Measurements from ENCODE around the gene RPP25. TPM values are rescaled to one million over a fixed set of nuclear protein-coding genes. Genes with fewer than 3 reads are reported as not detected.
"Not testable (repeated sequence)": the region's sequence is repeated elsewhere in the genome, so short reads cannot be mapped to it uniquely, and the experiment has no call there.

RPP25 gene
- total RNA-seq, 1 experiment from 2014 or later = 14.9 TPM

DNA sequence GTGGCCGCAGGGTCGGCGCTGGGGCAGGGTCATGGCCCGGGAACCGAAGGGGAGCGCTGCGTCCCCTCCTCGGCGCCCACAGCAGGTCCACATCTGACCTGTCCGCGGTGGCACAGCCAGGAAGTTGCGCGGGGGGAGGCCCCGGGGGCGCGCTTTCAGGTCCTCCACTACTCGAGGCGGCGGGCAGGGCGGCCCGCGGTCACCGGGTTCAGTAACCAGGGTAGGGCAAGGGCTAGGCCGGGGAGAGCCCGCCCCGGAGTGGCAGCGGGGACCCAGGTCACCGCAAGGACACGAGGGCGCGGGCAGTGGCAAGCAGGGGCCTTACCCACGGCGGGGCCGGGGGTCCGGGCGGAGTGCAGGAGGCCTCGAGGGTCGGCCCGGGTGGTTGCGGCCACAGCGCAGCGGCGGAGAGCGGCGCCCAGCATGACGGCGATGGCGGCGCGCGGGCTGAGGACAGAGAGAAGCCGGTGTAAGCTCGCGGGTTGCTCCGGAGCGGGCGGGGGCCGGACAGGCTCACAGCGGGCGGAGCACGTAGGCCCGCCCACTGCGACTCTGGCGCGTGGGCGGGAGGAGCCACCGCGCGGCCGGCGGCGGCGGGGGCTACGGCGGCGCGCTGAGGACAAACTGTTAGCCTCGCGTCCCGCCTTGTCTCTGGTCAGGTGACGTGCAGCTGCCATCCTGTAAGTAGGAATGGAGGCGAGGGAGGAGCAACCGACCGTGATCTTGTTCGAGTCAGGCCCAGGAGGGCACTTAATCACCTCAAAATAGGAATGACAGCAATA is 18.8 kb downstream of the RPP25 start, which contains the start of gene COX5A:
Gene COX5A (minus strand): TSS at position 484 of the 782 bp plus-strand sequence. CDS start 59 bp downstream, at position 425.
- Mint-ChIP-seq H3K4me3 (ENCODE audit: low read depth, unreplicated experiment) (peak within 1 kb of the TSS; percentile 93), H3K27ac (ENCODE audit: unreplicated experiment) (peak within 1 kb of the TSS; percentile 66), H3K27me3 (ENCODE audit: unreplicated experiment) (peaks cover 9% of the 10 kb centered on the region), H3K9me3 (ENCODE audit: low read depth, unreplicated experiment) (no peaks in the 10 kb centered on the region), H3K36me3 (ENCODE audit: insufficient read depth, unreplicated experiment) (peaks cover 33% of the 10 kb centered on the region), H3K4me1 (ENCODE audit: low read depth, unreplicated experiment) (peaks cover 9% of the 10 kb centered on the region)
- CTCF ChIA-PET = interaction anchor here (1.2 to 1.6 kb wide), 3 partner anchors 13 to 167 kb away, joined by 3 to 11 read pairs (median 3); no protein-coding TSS in a partner anchor
- no TSS peak for BruUV-seq (replicated peaks)
- intact Hi-C loops (cut with micrococcal nuclease; ENCODE audit: unreplicated experiment) = no loop called here
- peak; percentile 97 for DNase-seq
- TF ChIP-seq, protein P1, sequence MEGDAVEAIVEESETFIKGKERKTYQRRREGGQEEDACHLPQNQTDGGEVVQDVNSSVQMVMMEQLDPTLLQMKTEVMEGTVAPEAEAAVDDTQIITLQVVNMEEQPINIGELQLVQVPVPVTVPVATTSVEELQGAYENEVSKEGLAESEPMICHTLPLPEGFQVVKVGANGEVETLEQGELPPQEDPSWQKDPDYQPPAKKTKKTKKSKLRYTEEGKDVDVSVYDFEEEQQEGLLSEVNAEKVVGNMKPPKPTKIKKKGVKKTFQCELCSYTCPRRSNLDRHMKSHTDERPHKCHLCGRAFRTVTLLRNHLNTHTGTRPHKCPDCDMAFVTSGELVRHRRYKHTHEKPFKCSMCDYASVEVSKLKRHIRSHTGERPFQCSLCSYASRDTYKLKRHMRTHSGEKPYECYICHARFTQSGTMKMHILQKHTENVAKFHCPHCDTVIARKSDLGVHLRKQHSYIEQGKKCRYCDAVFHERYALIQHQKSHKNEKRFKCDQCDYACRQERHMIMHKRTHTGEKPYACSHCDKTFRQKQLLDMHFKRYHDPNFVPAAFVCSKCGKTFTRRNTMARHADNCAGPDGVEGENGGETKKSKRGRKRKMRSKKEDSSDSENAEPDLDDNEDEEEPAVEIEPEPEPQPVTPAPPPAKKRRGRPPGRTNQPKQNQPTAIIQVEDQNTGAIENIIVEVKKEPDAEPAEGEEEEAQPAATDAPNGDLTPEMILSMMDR (IDR thresholded peaks at IDR 0.05; ENCODE audit: unreplicated experiment) = no peak

DNA sequence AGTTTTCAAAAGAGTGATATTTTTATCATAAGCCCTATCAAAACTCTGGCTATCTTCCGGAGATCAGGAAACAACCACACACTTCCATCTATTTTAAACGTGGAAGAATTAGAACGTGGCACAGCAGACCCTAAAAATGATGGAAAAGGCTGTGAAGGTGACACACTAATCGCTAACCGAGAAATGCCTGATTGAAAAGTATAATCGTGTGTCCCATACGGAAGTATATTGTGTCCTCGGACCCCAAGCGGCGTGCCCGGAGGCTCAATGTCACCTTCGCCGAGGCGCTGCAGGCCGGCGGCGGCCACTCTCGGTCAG is 19.3 kb downstream of the RPP25 start:
- peak overlapping the region; percentile 53 for H3K27ac Mint-ChIP-seq (ENCODE audit: unreplicated experiment)
- CTCF ChIA-PET = interaction anchor here (1.2 to 1.6 kb wide), 2 partner anchors 14 to 166 kb away, joined by 3 to 11 read pairs; no protein-coding TSS in a partner anchor
- H3K4me3 Mint-ChIP-seq (ENCODE audit: low read depth, unreplicated experiment) = peak overlapping the region; percentile 93
- TSS peak; percentile 81 for BruUV-seq (replicated peaks)
- H3K36me3 Mint-ChIP-seq (ENCODE audit: insufficient read depth, unreplicated experiment) = peaks cover 33% of the 10 kb centered on the region
- TF ChIP-seq, protein P1 (IDR thresholded peaks at IDR 0.05; ENCODE audit: unreplicated experiment) = no peak
- no peaks in the 10 kb centered on the region for H3K9me3 Mint-ChIP-seq (ENCODE audit: low read depth, unreplicated experiment)
- intact Hi-C loops (cut with micrococcal nuclease; ENCODE audit: unreplicated experiment) = no loop called here
- peaks cover 9% of the 10 kb centered on the region for H3K4me1 Mint-ChIP-seq (ENCODE audit: low read depth, unreplicated experiment)
- DNase-seq = no peak
- H3K27me3 Mint-ChIP-seq (ENCODE audit: unreplicated experiment) = peaks cover 4% of the 10 kb centered on the region

DNA sequence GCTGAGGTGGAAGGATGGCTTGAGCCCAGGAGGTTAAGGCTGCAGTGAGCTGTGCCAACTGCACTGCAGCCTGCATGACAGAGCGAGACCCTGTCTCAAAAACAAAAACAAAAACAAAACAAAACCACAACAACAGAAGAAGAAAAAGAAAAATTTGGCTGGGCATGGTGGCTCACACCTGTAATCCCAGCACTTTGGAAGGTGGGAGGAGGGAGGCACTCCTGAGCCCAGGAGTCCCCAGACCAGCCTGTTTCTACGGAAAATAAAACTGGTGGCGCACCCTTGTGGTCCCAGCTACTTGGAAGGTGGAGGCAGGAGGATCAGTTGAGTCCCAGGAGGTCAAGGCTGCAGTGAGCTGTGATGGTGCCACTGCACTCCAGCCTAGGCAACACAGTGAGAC is 21.4 kb downstream of the RPP25 start:
- BruUV-seq (replicated peaks); H3K27me3 Mint-ChIP-seq (ENCODE audit: unreplicated experiment); H3K4me1 Mint-ChIP-seq (ENCODE audit: low read depth, unreplicated experiment); intact Hi-C loops (cut with micrococcal nuclease; ENCODE audit: unreplicated experiment); H3K27ac Mint-ChIP-seq (ENCODE audit: unreplicated experiment); H3K9me3 Mint-ChIP-seq (ENCODE audit: low read depth, unreplicated experiment): not testable (repeated sequence)
- Mint-ChIP-seq H3K36me3 (ENCODE audit: insufficient read depth, unreplicated experiment) (peaks cover 48% of the 10 kb centered on the region), H3K4me3 (ENCODE audit: low read depth, unreplicated experiment) (peak overlapping the region; percentile 54)
- CTCF ChIA-PET = interaction anchor here (1.1 kb wide), 1 partner anchor 19 kb away, joined by 3 read pairs; no protein-coding TSS in a partner anchor
- peak; percentile 35 for DNase-seq

DNA sequence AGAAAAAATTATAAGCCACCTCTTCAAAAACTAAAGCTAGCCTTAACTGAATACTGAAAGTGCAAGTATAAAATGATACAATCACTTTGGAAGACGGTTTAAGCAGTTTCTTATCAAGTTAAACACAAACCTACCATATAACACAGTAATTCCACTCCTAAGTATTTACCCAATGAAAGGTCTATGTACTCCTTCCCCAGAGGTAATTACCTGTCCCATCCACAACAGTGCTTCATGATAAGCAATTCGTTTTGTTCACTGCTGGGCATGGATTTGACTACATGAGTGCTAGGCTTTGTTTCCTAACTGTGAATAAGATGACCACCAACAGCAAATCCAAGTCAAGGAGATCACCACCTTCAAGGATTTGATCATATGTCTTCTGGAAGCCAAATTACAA is 23.0 kb downstream of the RPP25 start:
- peaks cover 9% of the 10 kb centered on the region for H3K4me1 Mint-ChIP-seq (ENCODE audit: low read depth, unreplicated experiment)
- no peak for DNase-seq
- BruUV-seq (replicated peaks) = no TSS peak
- intact Hi-C loops (cut with micrococcal nuclease; ENCODE audit: unreplicated experiment) = no loop called here
- TF ChIP-seq, protein P1 (IDR thresholded peaks at IDR 0.05; ENCODE audit: unreplicated experiment) = no peak
- no peak overlapping the region for H3K4me3 Mint-ChIP-seq (ENCODE audit: low read depth, unreplicated experiment)
- CTCF ChIA-PET = no interaction called here
- no peaks in the 10 kb centered on the region for H3K9me3 Mint-ChIP-seq (ENCODE audit: low read depth, unreplicated experiment)
- H3K27ac Mint-ChIP-seq (ENCODE audit: unreplicated experiment) = no peak overlapping the region
- no peaks in the 10 kb centered on the region for H3K27me3 Mint-ChIP-seq (ENCODE audit: unreplicated experiment)
- H3K36me3 Mint-ChIP-seq (ENCODE audit: insufficient read depth, unreplicated experiment) = peaks cover 61% of the 10 kb centered on the region

DNA sequence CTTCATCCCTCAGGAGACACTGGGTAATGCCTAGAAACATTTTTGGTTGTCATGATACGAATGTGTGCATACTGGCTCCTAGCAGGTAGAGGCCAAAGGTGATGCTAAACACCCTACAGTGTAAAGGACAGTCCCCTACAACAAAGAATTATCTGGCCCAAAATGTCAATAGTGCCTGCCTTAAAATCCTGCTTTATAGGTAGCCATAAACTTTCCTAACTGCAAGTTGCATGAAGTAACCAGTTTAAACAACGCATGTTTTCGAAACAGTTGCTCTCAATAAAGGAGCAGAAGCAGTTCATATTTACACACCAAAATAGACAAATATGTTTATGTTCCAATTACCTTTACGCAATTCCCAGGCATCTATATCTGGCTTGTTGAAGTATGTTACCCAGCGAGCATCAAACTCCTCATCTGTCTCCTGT is 27.8 kb downstream of the RPP25 start:
- H3K4me3 Mint-ChIP-seq (ENCODE audit: low read depth, unreplicated experiment) = no peak overlapping the region
- no peaks in the 10 kb centered on the region for H3K27me3 Mint-ChIP-seq (ENCODE audit: unreplicated experiment)
- CTCF ChIA-PET = no interaction called here
- no peak for DNase-seq
- intact Hi-C loops (cut with micrococcal nuclease; ENCODE audit: unreplicated experiment) = no loop called here
- BruUV-seq (replicated peaks) = no TSS peak
- no peaks in the 10 kb centered on the region for H3K9me3 Mint-ChIP-seq (ENCODE audit: low read depth, unreplicated experiment)
- no peaks in the 10 kb centered on the region for H3K4me1 Mint-ChIP-seq (ENCODE audit: low read depth, unreplicated experiment)
- TF ChIP-seq, protein P1 (IDR thresholded peaks at IDR 0.05; ENCODE audit: unreplicated experiment) = no peak
- no peak overlapping the region for H3K27ac Mint-ChIP-seq (ENCODE audit: unreplicated experiment)
- peaks cover 54% of the 10 kb centered on the region for H3K36me3 Mint-ChIP-seq (ENCODE audit: insufficient read depth, unreplicated experiment)

Data from Calu3 (cell line).